GM13977 (cell line): ENCODE measurements around the gene RSU1.

Experiments used
- DNase-seq: peaks from one replicate; pipeline ENCODE4 v3.0.0; 2012; ENCODE audit warnings: low spot score
- CTCF ChIP-seq: IDR thresholded peaks from 2 replicates; pipeline ENCODE4 v1.5.1; 2012; ENCODE audit warnings: mild to moderate bottlenecking, control low read depth; ENCODE audit not compliant: insufficient read depth; ENCODE audit errors: extremely low read depth, missing control alignments
- in situ Hi-C: fragments of 300-500 bp; cut with MboI; formaldehyde crosslinking; loops from one replicate; pipeline ENCODE4 v1.12.0; 2022; ENCODE audit warnings: low sequenced_read_pairs, low pct_unique_long_range_greater_than_20kb, mixed read lengths, inconsistent platforms; ENCODE audit not compliant: unreplicated experiment

The RSU1 gene

GRCh38 chr10:16679511-16679910 is 137.7 kb downstream of the RSU1 start:
- in situ Hi-C loops, result no loop called here
- no peak for TF ChIP-seq CTCF
- DNase-seq, result no peak

DNA sequence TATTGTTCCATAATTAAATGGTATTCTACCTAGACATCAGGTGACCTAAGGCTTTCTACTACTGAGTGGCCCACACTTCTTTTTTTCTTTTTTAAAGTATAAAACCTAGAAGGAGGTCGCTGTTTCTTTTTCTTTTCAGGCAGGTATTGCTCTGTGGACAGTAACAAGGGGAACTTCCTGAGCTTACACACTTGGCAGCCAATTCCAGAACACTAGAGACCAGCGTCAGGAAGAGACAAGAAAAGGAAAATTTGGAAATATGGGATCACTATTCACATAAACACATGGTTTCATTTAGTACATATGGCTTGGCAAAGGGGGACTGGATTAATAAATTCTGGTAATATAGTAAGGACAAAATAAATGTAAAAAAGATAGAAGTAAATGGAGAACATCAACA is 141.9 kb downstream of the RSU1 start:
- in situ Hi-C loops, result no loop called here
- DNase-seq, result no peak
- no peak for TF ChIP-seq CTCF

DNA sequence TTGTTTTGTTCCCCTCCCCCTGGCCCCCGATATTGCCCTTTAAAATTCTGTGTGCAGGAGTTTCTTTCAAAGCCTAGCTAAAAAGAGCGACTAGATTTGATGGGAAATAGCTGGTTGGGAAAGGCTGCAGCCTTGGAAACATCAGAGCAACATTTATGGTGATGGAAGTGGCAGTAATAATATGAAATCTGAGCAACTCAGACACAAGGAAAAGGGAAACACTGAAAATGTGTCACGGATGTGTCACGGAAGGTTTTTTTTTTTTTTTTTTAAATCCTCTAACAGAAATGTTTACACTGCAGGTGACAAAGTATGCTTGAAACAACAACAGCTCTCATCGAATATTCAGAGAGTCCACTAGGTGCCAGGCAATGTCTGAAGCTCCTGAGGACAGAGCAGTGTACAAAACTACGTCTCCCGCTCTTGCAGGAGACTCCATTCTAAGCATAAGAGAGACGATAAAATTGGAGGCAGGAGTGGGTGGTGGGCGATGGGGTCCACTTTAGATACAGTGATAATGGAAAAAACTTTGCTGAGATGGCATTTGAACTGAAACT is 143.0 kb downstream of the RSU1 start:
- no peak for DNase-seq
- in situ Hi-C loops, result no loop called here
- no peak for TF ChIP-seq CTCF

DNA sequence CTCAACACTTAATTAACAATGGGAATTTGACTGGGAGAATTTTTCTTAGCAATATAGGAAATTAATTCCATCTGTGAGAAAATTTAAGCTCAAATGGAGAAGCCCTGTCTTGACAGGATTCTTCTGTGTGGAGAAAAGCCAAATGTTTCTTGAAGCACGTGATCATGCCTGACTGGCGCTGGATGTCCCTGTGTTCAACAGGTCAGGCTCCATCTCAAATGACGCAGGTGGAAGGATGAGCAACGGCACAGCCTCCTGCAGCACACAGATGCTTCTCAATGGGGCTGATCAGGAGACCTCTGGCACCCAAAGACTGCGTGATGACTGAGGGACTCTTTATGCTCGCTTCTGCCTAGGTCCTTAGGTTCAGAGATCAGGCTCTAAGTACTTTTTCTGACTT is 143.8 kb downstream of the RSU1 start:
- in situ Hi-C loops, result no loop called here
- no peak for TF ChIP-seq CTCF
- DNase-seq, result no peak

GRCh38 chr10:16663444-16663843 is 153.8 kb downstream of the RSU1 start:
- TF ChIP-seq CTCF, result no peak
- DNase-seq, result no peak
- in situ Hi-C loops, result no loop called here

DNA sequence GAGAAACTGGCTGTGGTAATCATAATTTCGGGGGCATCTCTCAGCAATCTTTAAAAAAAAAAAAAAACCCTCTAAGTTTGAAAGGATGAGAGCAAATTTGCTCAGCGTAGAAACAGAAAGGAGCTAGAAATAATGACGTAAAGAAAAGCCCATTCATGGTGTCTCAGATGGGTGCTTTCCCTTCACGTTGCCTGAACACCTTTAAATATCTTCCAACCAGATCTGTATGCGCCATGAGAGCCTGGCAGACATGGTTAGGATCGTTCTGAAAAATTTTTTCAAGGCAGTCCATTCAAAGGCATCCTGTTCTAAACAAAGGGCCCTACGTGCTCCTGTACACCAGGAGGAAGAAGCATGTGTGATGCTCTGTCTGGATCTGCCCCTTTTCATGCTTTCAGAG is 154.3 kb downstream of the RSU1 start:
- in situ Hi-C loops, result no loop called here

More for the DNA sequence above, 154.3 kb downstream of the RSU1 start:
- TF ChIP-seq CTCF, result no peak
- no peak for DNase-seq
